Vein endothelial cell (primary cell): ENCODE data around the gene FAM180B. TPM values are rescaled to one million over a fixed set of nuclear protein-coding genes. Genes with fewer than 3 reads are reported as not detected.

ENCODE experiments used
- small RNA-seq: library from RNA; depleted of rRNA; stranded (forward); fragments of <200 nt; gene quantifications from one replicate; pipeline ENCODE3, GENCODE V24; 2012
- total RNA-seq: library from RNA; depleted of rRNA; stranded (reverse); fragments of >200 nt; gene quantifications from 2 replicates; pipeline ENCODE4 v1.2.3, GENCODE V29; 2012

The FAM180B gene, protein sequence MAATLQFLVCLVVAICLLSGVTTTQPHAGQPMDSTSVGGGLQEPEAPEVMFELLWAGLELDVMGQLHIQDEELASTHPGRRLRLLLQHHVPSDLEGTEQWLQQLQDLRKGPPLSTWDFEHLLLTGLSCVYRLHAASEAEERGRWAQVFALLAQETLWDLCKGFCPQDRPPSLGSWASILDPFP
- total RNA-seq, result not detected in 2 replicates

DNA sequence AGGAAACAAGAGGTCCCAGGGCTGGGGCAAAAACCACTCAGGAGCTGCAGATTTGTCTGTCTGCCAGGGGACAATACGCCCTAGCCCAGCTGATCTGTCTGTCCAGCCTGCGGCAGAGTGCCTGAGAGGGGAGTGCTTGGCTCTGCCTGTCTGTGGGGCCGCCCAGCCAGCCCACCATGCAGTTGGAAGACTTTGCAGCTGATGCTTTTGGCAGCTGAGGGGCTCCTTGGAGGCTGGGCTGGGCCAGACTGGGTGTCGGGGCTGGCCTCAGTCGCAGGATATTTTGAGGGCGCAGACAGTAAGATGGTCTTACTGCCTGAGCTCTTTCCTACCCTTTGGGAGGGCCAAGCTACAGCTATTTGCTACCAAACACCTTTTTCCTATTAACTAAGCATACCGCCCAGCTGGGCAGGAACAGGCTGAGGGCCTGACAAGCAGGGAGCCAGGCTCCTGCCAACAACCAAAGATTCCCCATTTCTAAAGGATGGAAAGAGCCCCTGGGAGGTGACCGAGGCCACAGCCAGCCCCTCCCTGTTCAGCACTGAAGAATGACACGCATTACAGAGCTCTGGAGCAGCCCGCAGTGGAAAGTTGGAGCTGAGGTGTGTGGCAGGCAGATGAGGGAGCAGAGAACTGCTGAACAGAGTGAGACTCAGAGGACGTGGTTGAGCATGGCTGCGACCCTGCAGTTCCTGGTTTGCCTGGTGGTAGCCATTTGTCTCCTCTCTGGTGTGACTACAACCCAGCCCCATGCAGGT, at the start of gene FAM180B:
FAM180B (plus strand) TSS at position 581 of the 758 bp plus-strand sequence; CDS start at position 672, 91 bp downstream.

DNA sequence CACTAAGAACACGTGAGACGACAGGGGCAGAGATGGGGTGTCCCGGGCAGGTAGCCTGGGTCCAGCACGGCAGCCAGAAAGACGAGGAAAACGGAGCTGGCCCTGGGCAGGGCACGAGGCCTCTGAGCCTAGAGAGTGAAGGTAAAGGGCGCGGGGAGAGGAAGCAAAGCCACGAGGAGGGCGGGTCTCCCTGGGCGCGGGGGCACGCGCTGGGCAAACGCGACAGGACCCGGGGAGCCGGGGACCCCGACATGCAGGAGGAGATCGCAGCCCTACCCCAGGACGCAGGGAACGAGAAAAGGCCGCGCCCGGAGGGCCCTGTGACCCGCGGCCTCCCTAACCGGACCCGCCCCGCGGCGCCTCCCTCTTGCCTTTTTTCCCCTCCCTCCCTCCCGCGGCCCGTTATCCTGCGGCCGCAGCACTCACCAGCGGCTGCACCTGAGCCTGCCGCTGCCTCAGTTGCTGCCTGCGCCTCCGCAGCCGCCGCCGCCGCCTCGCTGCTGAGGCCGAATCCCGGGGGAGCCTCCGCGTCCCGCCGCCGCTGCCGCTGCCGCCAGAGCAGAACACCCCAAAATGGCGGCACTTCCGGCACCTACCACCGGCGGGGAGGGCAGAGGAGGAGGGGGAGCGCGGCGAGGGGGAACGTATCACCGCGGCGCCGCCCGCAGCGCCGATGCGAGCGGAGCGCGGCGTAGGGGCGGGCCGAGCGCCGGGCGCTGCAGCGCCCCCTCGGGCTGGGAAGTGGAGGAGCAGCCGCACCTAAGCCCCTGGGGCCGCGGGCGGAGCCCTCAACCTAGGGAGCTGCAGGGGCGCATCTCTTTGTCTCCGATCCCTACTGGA, 33.7 kb upstream of the FAM180B start, which contains the start of gene CELF1:
CELF1 (minus strand) TSS at position 567 of the 840 bp plus-strand sequence. CDS start 53,609 bp downstream, outside the sequence.

DNA sequence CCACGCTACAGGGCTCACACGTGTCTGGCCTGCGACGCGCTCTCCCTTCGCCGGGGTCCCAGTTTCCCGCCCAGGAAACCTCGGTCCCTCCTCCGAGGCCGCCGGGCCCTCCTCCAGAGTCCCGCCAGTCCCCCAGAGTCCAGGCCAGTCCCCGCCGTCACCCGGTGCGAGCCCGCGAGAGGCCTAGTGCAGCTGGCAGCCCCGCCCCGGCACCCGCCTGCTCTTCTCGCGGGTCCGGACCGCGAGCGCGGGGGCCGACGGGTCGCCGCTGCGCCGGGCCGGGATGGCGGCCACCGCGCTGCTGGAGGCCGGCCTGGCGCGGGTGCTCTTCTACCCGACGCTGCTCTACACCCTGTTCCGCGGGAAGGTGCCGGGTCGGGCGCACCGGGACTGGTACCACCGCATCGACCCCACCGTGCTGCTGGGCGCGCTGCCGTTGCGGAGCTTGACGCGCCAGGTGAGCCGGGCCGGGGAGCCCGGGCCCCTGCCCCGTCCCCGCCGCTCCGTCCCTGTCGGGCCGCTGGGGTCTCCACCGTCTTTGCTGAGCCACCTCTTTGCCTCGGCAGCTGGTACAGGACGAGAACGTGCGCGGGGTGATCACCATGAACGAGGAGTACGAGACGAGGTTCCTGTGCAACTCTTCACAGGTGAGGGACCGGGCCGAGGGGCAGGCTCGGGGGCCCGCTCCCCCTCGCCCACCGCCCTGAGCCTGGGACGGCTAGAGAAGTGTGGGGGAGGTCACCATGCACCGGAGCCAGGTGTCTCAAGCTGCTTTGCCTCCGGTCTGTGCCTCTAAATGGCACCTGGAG, 20.9 kb upstream of the FAM180B start, which contains the start of gene PTPMT1:
PTPMT1 (plus strand) TSS at position 260 of the 809 bp plus-strand sequence; CDS start at position 284, 24 bp downstream.

DNA sequence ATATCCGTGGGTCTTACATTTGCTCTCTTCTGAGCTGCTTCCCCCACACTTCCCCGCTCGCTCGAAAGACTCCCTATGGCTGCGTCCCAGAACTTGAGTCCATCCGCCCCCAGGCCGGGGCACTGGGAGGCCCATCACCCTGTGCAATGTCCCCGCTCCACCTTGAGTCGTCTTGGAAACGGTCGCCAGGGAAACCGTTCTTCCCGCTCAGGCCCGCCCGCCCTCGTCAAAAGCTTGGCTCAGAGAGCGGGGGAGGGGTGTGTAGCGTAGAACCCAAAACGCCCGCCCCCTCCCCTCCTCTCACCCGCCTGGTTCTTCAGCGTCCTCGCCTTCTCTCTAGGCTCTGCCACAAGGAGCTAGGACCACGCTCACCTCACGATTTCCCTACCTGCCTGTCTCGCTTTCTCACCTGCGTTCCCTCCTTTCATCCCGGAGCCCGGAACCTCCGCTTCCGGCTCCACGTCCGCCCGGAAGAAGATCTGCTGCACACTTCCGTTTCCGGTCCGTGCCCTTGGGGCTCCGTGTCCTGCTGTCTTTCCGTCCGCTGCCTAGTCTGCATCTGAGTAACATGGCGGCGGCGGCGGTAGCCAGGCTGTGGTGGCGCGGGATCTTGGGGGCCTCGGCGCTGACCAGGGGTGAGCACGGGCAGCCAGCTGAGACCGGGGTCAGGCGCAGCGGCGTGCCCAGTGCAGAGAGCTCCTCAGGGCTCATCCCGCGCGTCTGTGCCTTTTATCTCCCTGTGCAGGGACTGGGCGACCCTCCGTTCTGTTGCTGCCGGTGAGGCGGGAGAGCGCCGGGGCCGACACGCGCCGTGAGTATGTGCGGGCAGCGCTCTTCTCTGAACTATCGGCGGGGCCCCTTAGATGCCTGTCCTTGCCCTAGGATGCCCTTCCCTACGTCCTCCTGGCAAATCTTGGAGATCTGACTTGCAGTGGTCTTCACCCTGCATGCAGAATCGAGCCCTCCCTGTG, 7.7 kb upstream of the FAM180B start, which contains the start of the genes KBTBD4 and NDUFS3:
KBTBD4 (minus strand) TSS at position 447 of the 971 bp plus-strand sequence; CDS start at position 428, 19 bp downstream.
NDUFS3 (plus strand) TSS at position 551 of the 971 bp plus-strand sequence; CDS start at position 569, 18 bp downstream.

DNA sequence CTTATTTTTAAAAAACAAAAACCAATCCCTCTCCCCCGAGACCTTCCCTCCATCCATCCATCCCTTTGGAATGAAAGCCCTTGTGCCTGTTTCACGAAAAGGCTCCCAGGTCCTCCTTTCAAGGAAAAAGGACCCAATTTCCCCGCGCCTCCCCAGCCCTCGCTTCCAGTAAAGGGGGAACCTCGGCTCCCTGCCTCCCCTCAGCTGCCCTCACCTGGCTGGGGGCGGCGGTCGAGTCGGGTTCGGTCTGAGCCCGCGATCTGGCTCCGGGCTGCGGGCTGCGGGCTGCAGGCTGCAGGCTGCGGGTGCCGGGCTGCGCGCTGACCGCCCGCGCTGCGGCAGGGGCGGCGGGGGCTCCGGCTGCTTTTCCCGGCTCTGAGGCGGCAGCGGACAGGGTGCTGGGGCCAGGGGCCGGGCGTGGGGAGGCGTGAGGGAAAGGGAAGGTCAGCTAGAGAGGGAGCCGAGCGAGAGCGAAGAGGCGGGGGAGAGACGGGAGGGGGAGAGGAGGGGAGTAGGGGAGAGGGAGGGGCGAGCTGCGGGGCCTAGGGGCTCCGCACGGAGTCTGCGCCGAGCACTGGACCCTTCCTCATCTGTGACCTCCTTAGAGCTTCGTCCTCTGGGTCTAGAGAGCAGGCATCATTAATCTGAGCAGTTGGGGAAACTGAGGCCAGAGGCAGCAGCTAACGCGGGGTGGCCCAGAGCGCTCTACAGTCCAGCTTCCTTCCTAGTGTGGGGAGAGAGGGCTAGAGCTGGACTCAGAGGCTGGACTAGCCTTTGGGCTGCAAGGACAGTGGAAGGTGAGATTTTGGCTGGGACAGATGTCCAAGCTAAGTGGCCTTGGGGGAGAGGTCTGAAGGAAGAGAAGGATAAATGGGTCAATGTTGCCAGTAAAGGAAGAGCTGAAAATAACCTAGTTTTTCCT, 7.7 kb downstream of the FAM180B start, which contains the start of gene C1QTNF4:
C1QTNF4 (minus strand) TSS at position 478 of the 922 bp plus-strand sequence. CDS start 3,601 bp downstream, outside the sequence.

Small RNAs within 50 kb of the gene (small RNA-seq; reads per million reads assigned to genes)
- gene RN7SL652P (0.13 reads per million), gene RNU5E-10P (not detected)

Other genes with a start within 250 kb of the FAM180B start
- not detected in 2 replicates for gene MYBPC3, start 234.0 kb upstream of the FAM180B start, total RNA-seq
- under 0.01 TPM in 1 of 2 replicates, not detected in the other for gene SPI1, start 208.1 kb upstream of the FAM180B start, total RNA-seq
- gene SLC39A13, start 178.1 kb upstream of the FAM180B start, total RNA-seq, result 63.6 and 80.4 TPM in 2 replicates
- 160 and 189 TPM in 2 replicates for gene PSMC3, start 160.2 kb upstream of the FAM180B start, total RNA-seq
- 0.29 and 0.33 TPM in 2 replicates for gene RAPSN, start 137.5 kb upstream of the FAM180B start, total RNA-seq
- 118 and 119 TPM in 2 replicates for gene CELF1, start 33.5 kb upstream of the FAM180B start, total RNA-seq
- gene PTPMT1, start 21.1 kb upstream of the FAM180B start, total RNA-seq, result 60.3 and 73.8 TPM in 2 replicates
- 27.4 and 29.6 TPM in 2 replicates for gene KBTBD4, start 7.7 kb upstream of the FAM180B start, total RNA-seq
- gene NDUFS3, start 7.6 kb upstream of the FAM180B start, total RNA-seq, result 54.5 and 63.2 TPM in 2 replicates
- gene C1QTNF4, start 7.7 kb downstream of the FAM180B start, total RNA-seq, result 0.10 and 0.33 TPM in 2 replicates
- gene MTCH2, start 55.9 kb downstream of the FAM180B start, total RNA-seq, result 59.4 and 100 TPM in 2 replicates
- gene AGBL2, start 128.7 kb downstream of the FAM180B start, total RNA-seq, result 0.10 and 3.6 TPM in 2 replicates
- 90.2 and 118 TPM in 2 replicates for gene FNBP4, start 180.7 kb downstream of the FAM180B start, total RNA-seq